Uterus (tissue), 2 donors: ENCODE data around the gene TDRD3.
A peak's percentile ranks its signal among the peaks of the same experiment; 100 is the strongest.

Experiments used
- CTCF ChIP-seq, 4 experiments: fragments of 200-600 bp in 2 of 4; fragments of 450-650 bp in 2 of 4; sonication (generic) in 2 of 4; IDR thresholded peaks; one replicate each; pipeline ENCODE4 v1.5.1; 2016 to 2019; ENCODE audit warnings: antibody characterized with exemption in 4 of 4, mild to moderate bottlenecking in 2 of 4, moderate library complexity in 1 of 4
- POLR2A ChIP-seq, 2 donors: fragments of 450-650 bp; IDR thresholded peaks; one replicate each; pipeline ENCODE4 v1.6.1; 2016; ENCODE audit warnings: antibody characterized with exemption in 2 of 2, mild to moderate bottlenecking in 1 of 2, moderate library complexity in 1 of 2

GRCh38 chr13:60397704-60398378 lies 821 bp downstream of the TDRD3 start:
- peak in 1 of 2 donors; percentile 16 for TF ChIP-seq POLR2A (IDR thresholded peaks at IDR 0.05)
- TF ChIP-seq CTCF (IDR thresholded peaks at IDR 0.05) = no peak
